T-helper 1 cell treated with Interleukin-12 subunit alpha and Interleukin-12 subunit beta and Interleukin-4 antibody, amounts not matched to agents 30 μg/mL and 1 μg/mL, for 36 hours (primary cell): ENCODE results near the gene CHAC1.
A peak's percentile ranks its signal among the peaks of the same experiment; 100 is the strongest.
"Not testable (repeated sequence)": the region's sequence is repeated elsewhere in the genome, so short reads cannot be mapped to it uniquely, and the experiment has no call there.

Experiments
- H3K27ac Mint-ChIP-seq: one replicate; pipeline ENCODE4 v1.8.0; 2021; ENCODE audit warnings: mild to moderate bottlenecking, mixed read lengths
- H3K27me3 Mint-ChIP-seq: one replicate; pipeline ENCODE4 v1.8.0; 2021; ENCODE audit warnings: low read depth, mixed read lengths
- H3K36me3 Mint-ChIP-seq: one replicate; pipeline ENCODE4 v1.8.0; 2021; ENCODE audit warnings: low read depth, mixed read lengths
- H3K4me1 Mint-ChIP-seq: one replicate; pipeline ENCODE4 v1.8.0; 2021; ENCODE audit warnings: low read depth, mixed read lengths
- H3K4me3 Mint-ChIP-seq: one replicate; pipeline ENCODE4 v1.8.0; 2021; ENCODE audit warnings: mild to moderate bottlenecking, moderate library complexity, mixed read lengths
- H3K9me3 Mint-ChIP-seq: one replicate; pipeline ENCODE4 v1.8.0; 2021; ENCODE audit warnings: mixed read lengths

The CHAC1 gene

GRCh38 chr15:40941068-40941527 lies 12.2 kb upstream of the CHAC1 start:
- Mint-ChIP-seq H3K27ac (no peak overlapping the region), H3K9me3 (no peaks in the 10 kb centered on the region), H3K4me1 (peaks cover 27% of the 10 kb centered on the region), H3K27me3 (no peaks in the 10 kb centered on the region), H3K36me3 (no peaks in the 10 kb centered on the region), H3K4me3 (no peak overlapping the region)

- Mint-ChIP-seq H3K27ac (no peak overlapping the region), H3K27me3 (no peaks in the 10 kb centered on the region), H3K9me3 (no peaks in the 10 kb centered on the region), H3K4me1 (peaks cover 29% of the 10 kb centered on the region), H3K4me3 (peak overlapping the region; percentile 76), H3K36me3 (no peaks in the 10 kb centered on the region)
Measured at GRCh38 chr15:40941528-40942336, 11.5 kb upstream of the CHAC1 start.

DNA sequence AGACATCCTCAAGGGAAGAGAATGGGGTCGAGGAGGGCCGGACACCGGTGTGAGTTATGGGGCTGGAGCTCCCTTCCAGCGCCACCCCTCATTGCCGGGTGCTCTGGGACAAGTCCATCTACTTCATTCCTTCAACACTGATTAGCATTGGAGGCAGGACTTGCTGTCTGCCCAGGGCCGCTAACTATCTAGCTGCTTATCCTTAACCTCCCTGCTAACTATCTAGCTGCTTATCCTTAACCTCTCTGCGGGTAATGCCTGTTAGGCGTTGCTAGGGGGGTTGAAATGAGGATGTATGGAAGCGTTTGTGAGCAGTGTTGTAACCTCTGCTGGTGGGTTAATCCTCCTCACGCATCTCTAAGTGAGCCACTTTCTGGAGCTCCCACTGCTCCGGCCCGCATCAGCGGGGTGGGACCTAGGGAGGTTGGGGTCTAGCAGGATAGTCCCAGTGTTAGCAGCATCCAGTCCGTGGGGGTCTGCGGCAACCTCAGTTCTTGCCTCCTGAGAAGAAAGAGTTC lies 10.9 kb upstream of the CHAC1 start:
- Mint-ChIP-seq H3K4me3 (peak overlapping the region; percentile 76), H3K27ac (peak overlapping the region; percentile 33), H3K36me3 (no peaks in the 10 kb centered on the region), H3K27me3 (no peaks in the 10 kb centered on the region), H3K9me3 (no peaks in the 10 kb centered on the region), H3K4me1 (peaks cover 29% of the 10 kb centered on the region)

GRCh38 chr15:40942878-40943277 lies 10.4 kb upstream of the CHAC1 start:
- Mint-ChIP-seq H3K4me3 (peak overlapping the region; percentile 76), H3K27me3 (no peaks in the 10 kb centered on the region), H3K27ac (no peak overlapping the region), H3K36me3 (no peaks in the 10 kb centered on the region), H3K9me3 (no peaks in the 10 kb centered on the region), H3K4me1 (peaks cover 29% of the 10 kb centered on the region)

DNA sequence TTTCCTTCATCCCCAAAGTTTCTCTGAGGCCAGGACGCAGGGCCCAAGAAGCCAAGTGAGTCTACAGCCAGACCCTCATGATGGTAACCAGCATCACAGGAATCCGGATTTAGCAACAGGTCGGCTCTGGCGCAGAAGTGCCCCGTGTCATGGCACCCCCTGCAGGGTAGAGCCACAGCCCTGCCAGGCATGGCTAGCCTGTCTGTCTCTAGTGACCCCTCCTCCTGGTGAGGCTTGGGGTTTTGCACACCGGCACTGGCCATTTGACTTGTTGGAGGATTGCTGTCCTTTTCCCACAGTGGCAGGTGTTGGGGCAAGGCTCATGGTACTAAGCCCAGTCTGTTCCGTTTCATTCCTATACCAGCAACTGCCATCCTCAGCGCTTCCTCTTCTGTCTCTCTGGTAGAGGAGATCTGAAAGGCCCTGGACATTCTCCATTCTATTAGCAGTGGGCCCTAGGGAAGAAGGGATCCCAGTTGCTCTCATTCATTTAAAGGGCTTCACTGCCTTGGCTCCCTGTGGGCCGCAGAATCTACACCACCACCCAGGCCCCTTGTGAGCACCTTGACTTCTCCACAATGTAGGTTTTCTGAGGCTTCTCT lies 9.4 kb upstream of the CHAC1 start:
- H3K4me3 Mint-ChIP-seq = peak overlapping the region; percentile 76
- H3K9me3 Mint-ChIP-seq = no peaks in the 10 kb centered on the region
- no peaks in the 10 kb centered on the region for H3K27me3 Mint-ChIP-seq
- no peaks in the 10 kb centered on the region for H3K36me3 Mint-ChIP-seq
- no peak overlapping the region for H3K27ac Mint-ChIP-seq
- H3K4me1 Mint-ChIP-seq = peaks cover 29% of the 10 kb centered on the region

DNA sequence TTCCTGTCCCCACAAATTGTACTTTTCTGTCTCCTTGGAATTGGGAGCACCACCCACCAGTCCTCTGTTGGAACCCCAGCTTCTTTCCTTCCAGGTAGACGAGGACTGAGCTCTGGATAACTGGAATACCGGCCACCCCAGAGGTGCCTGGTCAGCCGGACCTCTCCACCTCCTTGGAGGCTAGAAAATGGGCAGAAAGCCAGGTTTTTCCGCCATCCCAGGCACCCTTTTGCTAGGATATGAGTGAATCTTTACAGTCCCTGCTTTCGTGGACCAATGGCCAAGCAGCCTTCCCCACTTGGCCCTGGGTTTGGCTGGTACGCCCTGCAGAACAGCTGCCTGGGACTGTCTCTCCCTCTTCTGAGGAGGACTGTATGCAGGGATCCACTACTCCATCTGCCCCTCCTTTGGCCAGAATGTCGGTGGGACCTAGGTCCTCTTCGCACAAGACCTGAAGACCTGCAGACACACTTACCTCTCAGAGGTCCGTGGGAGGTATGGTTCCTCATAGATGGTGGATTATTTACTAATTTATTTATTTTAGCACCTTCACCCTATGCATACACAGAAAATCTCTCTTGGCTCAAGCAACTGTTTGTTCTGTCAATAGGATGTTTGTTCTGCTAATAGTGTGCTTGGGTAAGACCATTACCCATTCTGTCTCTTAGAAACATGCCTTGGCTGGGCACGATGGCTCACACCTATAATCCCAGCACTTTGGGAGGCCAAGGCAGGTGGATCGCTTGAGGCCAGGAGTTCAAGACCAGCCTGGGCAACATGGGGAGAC lies 8.6 kb upstream of the CHAC1 start:
- Mint-ChIP-seq H3K4me3 (peak overlapping the region; percentile 26), H3K27ac (no peak overlapping the region)

GRCh38 chr15:40948706-40949473 lies 4.4 kb upstream of the CHAC1 start:
- H3K27ac Mint-ChIP-seq = no peak overlapping the region
- H3K4me1 Mint-ChIP-seq = peaks cover 24% of the 10 kb centered on the region

More for the DNA sequence above, 8.6 kb upstream of the CHAC1 start:
- Mint-ChIP-seq H3K27me3 (peaks cover under 1% of the 10 kb centered on the region), H3K9me3 (no peaks in the 10 kb centered on the region), H3K36me3 (no peaks in the 10 kb centered on the region), H3K4me1 (peaks cover 29% of the 10 kb centered on the region)

DNA sequence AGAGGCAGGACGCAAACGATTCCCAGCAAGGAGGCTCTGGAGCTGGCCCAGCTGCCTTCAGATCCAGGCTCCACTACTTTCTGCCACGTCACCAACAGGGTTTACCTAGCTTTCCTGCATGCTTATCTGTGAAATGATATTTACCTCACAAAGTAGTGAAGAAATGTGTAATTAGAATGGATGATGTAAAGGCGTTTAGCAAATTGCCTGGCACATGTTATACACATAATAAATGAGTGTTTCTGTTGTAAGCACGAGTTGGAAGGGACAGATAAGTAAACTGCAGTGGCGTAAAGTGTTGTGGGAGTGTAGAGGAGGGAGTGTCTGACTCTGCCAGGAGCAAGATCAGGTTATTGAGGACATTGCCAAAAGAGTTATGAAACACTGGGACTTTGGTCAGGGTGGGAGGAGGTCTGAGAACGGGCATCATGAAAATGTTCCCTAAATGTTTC lies 3.5 kb upstream of the CHAC1 start:
- no peaks in the 10 kb centered on the region for H3K9me3 Mint-ChIP-seq
- H3K4me3 Mint-ChIP-seq = no peak overlapping the region
- no peaks in the 10 kb centered on the region for H3K36me3 Mint-ChIP-seq

More at GRCh38 chr15:40948706-40949473, 4.4 kb upstream of the CHAC1 start:
- Mint-ChIP-seq H3K36me3 (no peaks in the 10 kb centered on the region), H3K4me3 (no peak overlapping the region), H3K27me3 (peaks cover 3% of the 10 kb centered on the region), H3K9me3 (no peaks in the 10 kb centered on the region)

DNA sequence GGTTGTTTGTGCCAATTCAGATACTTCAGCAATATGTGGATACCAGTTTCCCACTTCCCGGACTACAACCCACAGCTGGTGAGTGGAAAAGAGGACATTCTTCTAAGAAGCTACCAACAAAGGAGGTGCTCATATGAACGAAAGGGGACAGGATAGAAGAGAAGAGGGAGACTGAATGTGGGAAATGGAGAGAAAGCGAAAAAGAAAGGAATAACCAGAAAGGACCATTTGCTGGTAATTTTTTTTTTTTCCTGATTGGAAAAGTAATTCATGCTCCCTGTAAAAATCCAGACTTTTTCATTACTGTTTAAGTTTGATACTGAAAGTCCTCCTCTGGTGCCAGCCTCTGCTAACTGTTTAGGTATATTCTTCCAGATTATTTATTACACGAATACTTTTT lies 1.5 kb upstream of the CHAC1 start:
- peak overlapping the region; percentile 90 for H3K4me3 Mint-ChIP-seq
- H3K4me1 Mint-ChIP-seq = peaks cover 29% of the 10 kb centered on the region
- H3K9me3 Mint-ChIP-seq = no peaks in the 10 kb centered on the region
- H3K27me3 Mint-ChIP-seq = peaks cover 3% of the 10 kb centered on the region
- H3K36me3 Mint-ChIP-seq = peaks cover 2% of the 10 kb centered on the region
- peak overlapping the region; percentile 63 for H3K27ac Mint-ChIP-seq

More for the DNA sequence above, 3.5 kb upstream of the CHAC1 start:
- H3K4me1 Mint-ChIP-seq = peaks cover 29% of the 10 kb centered on the region
- H3K27ac Mint-ChIP-seq = no peak overlapping the region
- peaks cover 3% of the 10 kb centered on the region for H3K27me3 Mint-ChIP-seq

DNA sequence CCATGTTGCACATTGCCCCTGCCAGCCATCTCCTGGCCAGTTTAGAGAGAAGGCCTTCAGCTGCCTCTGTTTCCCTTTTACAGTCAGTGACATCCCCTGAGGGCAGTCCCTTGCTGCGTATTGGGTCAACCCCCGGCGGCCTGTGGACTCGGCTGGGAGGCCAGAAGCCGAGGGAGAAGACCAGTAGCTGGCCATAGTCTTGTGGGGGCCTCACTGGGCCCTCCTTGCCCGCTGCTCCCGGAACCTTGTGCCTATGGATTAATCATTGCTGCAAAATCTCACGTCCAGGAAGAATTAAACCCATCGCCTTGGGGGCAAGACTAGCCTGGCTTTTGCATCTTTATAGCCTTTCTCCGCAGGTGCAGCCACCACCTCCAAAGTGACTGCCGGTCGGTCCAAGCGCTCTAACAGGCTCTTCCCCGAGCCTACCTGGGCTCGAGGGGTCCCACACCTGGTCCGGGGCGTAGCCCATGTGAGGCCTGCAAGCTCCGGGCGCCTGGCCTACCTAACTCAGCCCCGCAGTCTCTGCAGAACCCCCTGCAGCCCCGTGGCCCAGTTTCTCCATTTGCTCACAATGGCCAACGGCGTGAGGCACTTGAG lies 870 bp upstream of the CHAC1 start:
- peak overlapping the region; percentile 90 for H3K4me3 Mint-ChIP-seq
- peaks cover 29% of the 10 kb centered on the region for H3K4me1 Mint-ChIP-seq
- peak overlapping the region; percentile 81 for H3K27ac Mint-ChIP-seq

DNA sequence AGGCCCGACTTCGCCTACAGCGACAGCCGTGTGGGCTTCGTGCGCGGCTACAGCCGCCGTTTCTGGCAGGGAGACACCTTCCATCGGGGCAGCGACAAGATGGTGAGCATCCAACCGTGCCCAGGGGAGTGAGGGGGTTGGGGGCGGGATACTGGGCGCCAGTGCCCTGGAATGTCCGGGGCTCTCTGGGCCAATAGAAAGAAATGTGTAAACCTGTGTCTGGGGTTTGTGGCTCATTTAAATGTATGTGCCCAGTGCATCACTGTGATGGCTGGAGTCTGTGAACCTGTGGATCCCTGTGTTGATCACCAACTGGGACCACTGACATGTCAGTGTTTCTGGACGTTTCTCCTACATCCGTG lies 423 bp downstream of the CHAC1 start:
- Mint-ChIP-seq H3K27ac (peak overlapping the region; percentile 81), H3K36me3 (peaks cover 2% of the 10 kb centered on the region), H3K27me3 (peaks cover 3% of the 10 kb centered on the region), H3K4me1 (peaks cover 33% of the 10 kb centered on the region), H3K9me3 (no peaks in the 10 kb centered on the region), H3K4me3 (peak overlapping the region; percentile 90)

More for the DNA sequence above, 870 bp upstream of the CHAC1 start:
- Mint-ChIP-seq H3K9me3 (no peaks in the 10 kb centered on the region), H3K36me3 (peaks cover 2% of the 10 kb centered on the region), H3K27me3 (peaks cover 3% of the 10 kb centered on the region)

DNA sequence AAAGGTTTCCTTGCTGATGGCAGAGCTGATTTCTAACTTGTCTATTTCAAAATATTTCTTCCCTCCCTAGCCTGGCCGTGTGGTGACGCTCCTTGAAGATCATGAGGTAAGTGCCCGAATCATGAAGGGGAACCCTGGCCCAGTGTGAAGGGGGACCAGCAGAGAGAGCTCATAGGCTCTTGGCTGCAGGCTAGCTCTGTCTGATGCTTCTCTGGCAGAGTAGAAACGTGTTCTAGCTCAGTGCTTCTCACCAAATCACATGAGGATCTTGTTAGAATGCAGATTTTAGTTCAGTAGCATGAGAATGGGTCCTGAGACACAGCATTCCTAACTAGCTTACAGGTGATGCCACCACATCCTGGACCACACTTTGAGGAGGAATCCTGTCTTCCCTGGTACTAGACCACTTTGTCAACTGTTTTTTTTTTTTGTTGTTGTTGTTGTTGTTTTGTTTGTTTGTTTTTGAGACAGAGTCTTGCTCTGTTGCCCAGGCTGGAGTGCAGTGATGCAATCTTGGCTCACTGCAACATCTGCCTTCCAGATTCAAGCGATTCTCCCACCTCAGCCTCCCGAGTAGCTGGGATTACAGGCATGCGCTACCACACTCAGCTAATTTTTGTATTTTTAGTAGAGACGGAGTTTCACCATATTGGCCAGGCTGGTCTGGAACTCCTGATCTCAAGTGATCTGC lies 1.0 kb downstream of the CHAC1 start:
- not testable (repeated sequence) for H3K27me3 Mint-ChIP-seq, H3K36me3 Mint-ChIP-seq, H3K9me3 Mint-ChIP-seq
- H3K27ac Mint-ChIP-seq = peak overlapping the region; percentile 80
- H3K4me3 Mint-ChIP-seq = peak overlapping the region; percentile 90
- H3K4me1 Mint-ChIP-seq = peaks cover 33% of the 10 kb centered on the region
